ENCODE measurements around the gene HOXB9.

Gene HOXB9

GRCh38 chr17:48626245-48627117 is at the start of gene HOXB9:
Gene HOXB9, minus strand, starts transcription at chr17:48626358. Its CDS starts 89 bp downstream, at chr17:48626269.
- DNase-seq (ENCODE audit: low spot score): no peak

- DNase-seq (ENCODE audit: low spot score): no peak
These were observed 46.2 kb upstream of the HOXB9 start for GRCh38 chr17:48672340-48672739.

GRCh38 chr17:48671697-48672171 is 45.6 kb upstream of the HOXB9 start:
- peak; percentile 78 for DNase-seq (ENCODE audit: low spot score)

GRCh38 chr17:48663134-48663924 is 37.2 kb upstream of the HOXB9 start:
- no peak for DNase-seq (ENCODE audit: low spot score)

GRCh38 chr17:48655913-48656312 is 29.8 kb upstream of the HOXB9 start:
- DNase-seq (ENCODE audit: low spot score): no peak

GRCh38 chr17:48649741-48650140 is 23.6 kb upstream of the HOXB9 start:
- no peak for DNase-seq (ENCODE audit: low spot score)

GRCh38 chr17:48647963-48648245 is 21.7 kb upstream of the HOXB9 start:
- no peak for DNase-seq (ENCODE audit: low spot score)

- DNase-seq (ENCODE audit: low spot score): no peak
These were observed 21.2 kb upstream of the HOXB9 start for GRCh38 chr17:48647103-48647962.

GRCh38 chr17:48646183-48647102 is 20.3 kb upstream of the HOXB9 start:
- DNase-seq (ENCODE audit: low spot score): no peak

GRCh38 chr17:48645639-48646182 is 19.6 kb upstream of the HOXB9 start:
- no peak for DNase-seq (ENCODE audit: low spot score)

- no peak for DNase-seq (ENCODE audit: low spot score)
These were observed 18.9 kb upstream of the HOXB9 start for GRCh38 chr17:48644910-48645557.

GRCh38 chr17:48644159-48644558 is 18.0 kb upstream of the HOXB9 start:
- DNase-seq (ENCODE audit: low spot score): no peak

GRCh38 chr17:48643697-48644012 is 17.5 kb upstream of the HOXB9 start:
- DNase-seq (ENCODE audit: low spot score): no peak

- DNase-seq (ENCODE audit: low spot score): no peak
These were observed 16.9 kb upstream of the HOXB9 start for GRCh38 chr17:48642843-48643696.

GRCh38 chr17:48642059-48642842 is 16.1 kb upstream of the HOXB9 start:
- DNase-seq (ENCODE audit: low spot score): no peak

- no peak for DNase-seq (ENCODE audit: low spot score)
These were observed 15.4 kb upstream of the HOXB9 start for GRCh38 chr17:48641541-48642058.

- no peak for DNase-seq (ENCODE audit: low spot score)
These were observed 14.7 kb upstream of the HOXB9 start for GRCh38 chr17:48640858-48641180.

- no peak for DNase-seq (ENCODE audit: low spot score)
These were observed 14.1 kb upstream of the HOXB9 start for GRCh38 chr17:48639982-48640857.

Measured in left forelimb (tissue), 1 donor.